Right atrium auricular region (tissue), 2 donors: Measurements from ENCODE around the gene KMT2C. TPM values are rescaled to one million over a fixed set of nuclear protein-coding genes. Genes with fewer than 3 reads are reported as not detected.

ENCODE experiments used
- DNase-seq: peaks from one replicate; pipeline ENCODE4 v3.0.0-alpha.2; 2019; ENCODE audit warnings: low spot score
- H3K27ac ChIP-seq, 2 donors: fragments of 200-600 bp; sonication (generic); 1 replicate in 1 of 2; 2 replicates in 1 of 2; pipeline ENCODE4 v1.5.1; 2016 to 2019
- H3K27me3 ChIP-seq, 2 donors: fragments of 200-600 bp; sonication (generic); one replicate each; pipeline versions ENCODE4 v1.5.1 to v1.6.0; 2017 to 2019
- H3K36me3 ChIP-seq: fragments of 200-600 bp; sonication (generic); one replicate; pipeline ENCODE4 v1.5.1; 2016
- H3K4me1 ChIP-seq, 2 donors: fragments of 200-600 bp; sonication (generic); one replicate each; pipeline versions ENCODE4 v1.5.1 to v1.6.0; 2017 to 2019
- H3K4me3 ChIP-seq, 2 donors: fragments of 200-600 bp; sonication (generic); 1 replicate in 1 of 2; 2 replicates in 1 of 2; pipeline ENCODE4 v1.5.1; 2017 to 2019; ENCODE audit warnings: mild to moderate bottlenecking in 1 of 2, moderate library complexity in 1 of 2
- H3K9me3 ChIP-seq, 2 donors: fragments of 200-600 bp; sonication (generic); one replicate each; pipeline ENCODE4 v1.5.1; 2019
- total RNA-seq, 2 donors: library from RNA; depleted of rRNA; stranded (reverse); fragments of >200 nt; gene quantifications; one replicate each; pipeline ENCODE4 v1.1.0, GENCODE V29; 2016
- TF ChIP-seq, protein P1 (sequence below), 2 donors: fragments of 200-600 bp; sonication (generic); IDR thresholded peaks; one replicate each; pipeline ENCODE4 v1.5.1; 2019; ENCODE audit warnings: antibody characterized with exemption in 2 of 2

The KMT2C gene
- total RNA-seq, 2 donors from 2014 or later = 36.5 to 37.3 TPM

DNA sequence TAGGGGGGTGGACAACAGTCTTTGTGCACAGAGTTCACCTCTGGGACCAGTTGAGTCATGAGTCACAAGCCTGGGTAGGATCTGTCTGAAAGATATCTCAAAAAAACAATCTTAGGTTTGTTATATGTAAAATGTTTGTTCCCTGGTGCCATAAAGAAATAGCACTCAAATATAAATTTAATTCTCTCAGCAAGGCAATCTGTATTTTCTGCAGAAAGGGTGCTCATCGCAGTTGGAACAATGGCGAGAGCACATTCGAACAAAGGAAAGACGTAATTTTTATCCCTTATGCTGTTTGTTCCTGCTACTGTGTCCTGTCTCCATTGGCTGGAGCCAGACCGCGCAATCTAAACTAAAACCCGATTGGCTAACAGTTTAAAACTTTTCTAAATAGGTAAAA is 346.6 kb downstream of the KMT2C start:
- Histone ChIP-seq H3K27me3 (no peaks in the 10 kb centered on the region), H3K9me3 (peaks cover 0 to 12% of the 10 kb centered on the region in 2 donors), H3K27ac (no peak overlapping the region), H3K4me1 (no peaks in the 10 kb centered on the region), H3K36me3 (no peaks in the 10 kb centered on the region), H3K4me3 (no peak overlapping the region)
- TF ChIP-seq, protein P1, sequence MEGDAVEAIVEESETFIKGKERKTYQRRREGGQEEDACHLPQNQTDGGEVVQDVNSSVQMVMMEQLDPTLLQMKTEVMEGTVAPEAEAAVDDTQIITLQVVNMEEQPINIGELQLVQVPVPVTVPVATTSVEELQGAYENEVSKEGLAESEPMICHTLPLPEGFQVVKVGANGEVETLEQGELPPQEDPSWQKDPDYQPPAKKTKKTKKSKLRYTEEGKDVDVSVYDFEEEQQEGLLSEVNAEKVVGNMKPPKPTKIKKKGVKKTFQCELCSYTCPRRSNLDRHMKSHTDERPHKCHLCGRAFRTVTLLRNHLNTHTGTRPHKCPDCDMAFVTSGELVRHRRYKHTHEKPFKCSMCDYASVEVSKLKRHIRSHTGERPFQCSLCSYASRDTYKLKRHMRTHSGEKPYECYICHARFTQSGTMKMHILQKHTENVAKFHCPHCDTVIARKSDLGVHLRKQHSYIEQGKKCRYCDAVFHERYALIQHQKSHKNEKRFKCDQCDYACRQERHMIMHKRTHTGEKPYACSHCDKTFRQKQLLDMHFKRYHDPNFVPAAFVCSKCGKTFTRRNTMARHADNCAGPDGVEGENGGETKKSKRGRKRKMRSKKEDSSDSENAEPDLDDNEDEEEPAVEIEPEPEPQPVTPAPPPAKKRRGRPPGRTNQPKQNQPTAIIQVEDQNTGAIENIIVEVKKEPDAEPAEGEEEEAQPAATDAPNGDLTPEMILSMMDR (IDR thresholded peaks at IDR 0.05) = no peak
- no peak for DNase-seq

DNA sequence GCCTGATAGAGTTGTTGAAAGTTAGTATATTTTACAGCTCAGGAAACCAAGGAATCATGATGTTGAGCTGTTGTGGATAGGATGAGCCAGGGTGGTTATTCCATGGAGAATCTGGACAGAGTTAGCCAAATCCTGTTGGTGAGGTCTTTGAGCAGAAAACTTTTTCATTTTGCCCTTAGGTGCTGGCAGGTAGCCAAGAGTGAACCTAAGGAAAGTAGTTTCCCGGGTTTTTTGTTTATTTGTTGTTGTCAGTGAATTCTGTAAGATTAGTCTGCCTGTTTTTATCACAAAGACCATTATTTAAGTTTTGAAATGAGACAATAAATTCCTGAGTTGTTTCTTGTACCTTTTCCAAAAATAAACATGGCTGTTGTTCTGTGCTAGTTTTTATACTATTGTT is 349.3 kb downstream of the KMT2C start:
- Histone ChIP-seq H3K27ac (no peak overlapping the region), H3K4me1 (no peaks in the 10 kb centered on the region), H3K27me3 (no peaks in the 10 kb centered on the region), H3K9me3 (peaks cover 0 to 12% of the 10 kb centered on the region in 2 donors), H3K36me3 (no peaks in the 10 kb centered on the region), H3K4me3 (no peak overlapping the region)
- no peak for DNase-seq
- TF ChIP-seq, protein P1 (IDR thresholded peaks at IDR 0.05) = no peak

DNA sequence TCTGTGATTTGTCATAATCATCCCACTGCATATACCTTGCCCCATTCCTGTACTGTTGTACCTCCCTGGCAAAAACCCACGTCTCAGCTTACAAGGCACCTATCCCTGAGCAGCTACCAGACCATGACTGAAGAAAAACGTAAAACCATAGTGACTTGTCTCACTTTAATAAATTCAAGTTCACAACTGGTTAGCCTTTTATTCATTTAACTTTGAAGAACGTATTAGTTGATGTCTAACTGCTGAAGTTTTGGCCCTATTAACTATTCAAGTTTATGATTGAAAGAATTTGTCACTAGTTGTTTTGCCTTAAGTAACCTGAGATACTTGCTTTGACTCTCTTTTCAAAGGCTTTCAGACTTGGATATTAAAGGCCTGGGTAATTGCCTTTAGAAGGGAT is 350.7 kb downstream of the KMT2C start:
- TF ChIP-seq, protein P1 (IDR thresholded peaks at IDR 0.05) = no peak
- no peaks in the 10 kb centered on the region for H3K4me1 ChIP-seq
- DNase-seq = no peak
- no peaks in the 10 kb centered on the region for H3K27me3 ChIP-seq
- no peak overlapping the region for H3K4me3 ChIP-seq
- H3K9me3 ChIP-seq = peaks cover 0 to 12% of the 10 kb centered on the region in 2 donors
- H3K27ac ChIP-seq = no peak overlapping the region
- no peaks in the 10 kb centered on the region for H3K36me3 ChIP-seq

Other genes starting within 250 kb of the KMT2C start
- gene XRCC2, start 240.1 kb upstream of the KMT2C start, total RNA-seq = under 1 TPM; 0.20 to 0.48 TPM